Measurements from ENCODE around the gene ZNF784. TPM values are rescaled to one million over a fixed set of nuclear protein-coding genes. Genes with fewer than 3 reads are reported as not detected.

The ZNF784 gene
- total and polyA plus RNA-seq, 10 of the 15 experiments (the other 5 are each of a cell fraction or from before 2014, with no cell fraction given), result 0.10 to 5.2 (median 1.8) TPM

DNA sequence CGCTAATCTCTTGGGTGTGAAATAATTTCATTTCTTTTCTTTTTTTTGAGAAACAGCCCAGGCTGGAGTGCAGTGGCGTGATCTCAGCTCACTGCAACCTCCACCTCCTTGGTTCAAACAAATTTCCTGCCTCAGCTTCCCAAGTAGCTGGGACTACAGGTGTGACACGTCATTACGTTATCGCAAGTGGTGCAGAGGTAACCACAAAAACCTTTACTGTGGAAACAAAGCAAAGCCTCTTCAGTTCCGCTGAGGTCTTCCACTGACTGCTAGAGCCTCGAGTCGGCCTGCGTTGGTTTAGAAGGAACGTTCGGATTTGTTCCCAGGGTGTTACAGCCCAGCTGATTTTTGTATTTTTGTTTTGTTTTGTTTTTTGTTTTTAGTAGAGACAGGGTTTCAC, 2.0 kb upstream of the ZNF784 start:
- SMC1A ChIA-PET (ENCODE audit: uncharacterized antibody, unreplicated experiment), result interaction anchor here (0.6 to 2.0 kb wide), 7 partner anchors 20 to 165 kb away, joined by 3 to 5 read pairs (median 3); partner anchors contain the start of genes ISOC2 and U2AF2
- ATAC-seq, result peak; percentile 19; the same call in 2 of the 3 replicates
- Histone ChIP-seq H3K9me3 (replicated peaks; ENCODE audit: control insufficient read depth, insufficient read depth, low read length) (no peaks in the 10 kb centered on the region; the same call in 2 of the 3 replicates), H3K36me3 (ENCODE audit: control insufficient read depth in 2 of 2, insufficient read depth in 2 of 2, low read length in 1 of 2) (no peaks in the 10 kb centered on the region), H3K4me2 (ENCODE audit: control insufficient read depth, insufficient read depth) (peak overlapping the region; percentile 60), H4K20me1 (ENCODE audit: control insufficient read depth, insufficient read depth) (no peaks in the 10 kb centered on the region), H2AFZ (ENCODE audit: control insufficient read depth, low read depth, low read length) (peak overlapping the region; percentile 35; the same call in 1 of the 2 replicates), H3K9ac (ENCODE audit: control insufficient read depth, insufficient read depth, low read length) (no peak overlapping the region), H3K4me1 (ENCODE audit: control insufficient read depth, insufficient read depth, low read length) (peaks cover 9% of the 10 kb centered on the region; the same call in 1 of the 2 replicates), H3K27me3 (replicated peaks in 1 of 2; ENCODE audit: control insufficient read depth in 2 of 2, insufficient read depth in 2 of 2, low read length in 1 of 2) (no peaks in the 10 kb centered on the region), H3K4me3 (no peak overlapping the region), H3K79me2 (ENCODE audit: control insufficient read depth, insufficient read depth, low read length) (no peaks in the 10 kb centered on the region), H3K27ac (ENCODE audit: control insufficient read depth, insufficient read depth) (no peak overlapping the region; the same call in 1 of the 2 replicates)
- 57% methylated on average over 11 of the region's 11 CpGs for WGBS (ENCODE audit: insufficient coverage, insufficient replicate concordance, low lambda C conversion rate, missing lambda C conversion rate)
- no peak for DNase-seq (ENCODE audit: low read depth, low spot score)
- FAIRE-seq, result peak; percentile 96
- BruUV-seq (replicated peaks), result no TSS peak
- RAD21 ChIA-PET (ENCODE audit: unreplicated experiment), result interaction anchor here (0.9 to 2.5 kb wide), 7 partner anchors 7 to 123 kb away, joined by 3 to 12 read pairs (median 6); partner anchors contain the start of genes FIZ1, U2AF2 and ZNF579
- CTCF ChIA-PET, result interaction anchor here (0.7 to 7.9 kb wide), 11 partner anchors 12 to 722 kb away, joined by 3 to 76 read pairs (median 7); partner anchors contain the start of genes FIZ1, U2AF2, ZNF628 and ZNF865
- intact Hi-C loops (cut with micrococcal nuclease; ENCODE audit: unreplicated experiment) (no loop called here), in situ Hi-C loops (cut with MboI) (loop anchor here (5.0 kb wide), 1 partner anchor 484 kb away; no protein-coding TSS in a partner anchor)
- POLR2A ChIA-PET, result interaction anchor here (0.8 to 1.5 kb wide), 4 partner anchors 20 to 165 kb away, joined by 3 to 5 read pairs (median 4); partner anchors contain the start of gene ISOC2
- TF ChIP-seq, protein P1, sequence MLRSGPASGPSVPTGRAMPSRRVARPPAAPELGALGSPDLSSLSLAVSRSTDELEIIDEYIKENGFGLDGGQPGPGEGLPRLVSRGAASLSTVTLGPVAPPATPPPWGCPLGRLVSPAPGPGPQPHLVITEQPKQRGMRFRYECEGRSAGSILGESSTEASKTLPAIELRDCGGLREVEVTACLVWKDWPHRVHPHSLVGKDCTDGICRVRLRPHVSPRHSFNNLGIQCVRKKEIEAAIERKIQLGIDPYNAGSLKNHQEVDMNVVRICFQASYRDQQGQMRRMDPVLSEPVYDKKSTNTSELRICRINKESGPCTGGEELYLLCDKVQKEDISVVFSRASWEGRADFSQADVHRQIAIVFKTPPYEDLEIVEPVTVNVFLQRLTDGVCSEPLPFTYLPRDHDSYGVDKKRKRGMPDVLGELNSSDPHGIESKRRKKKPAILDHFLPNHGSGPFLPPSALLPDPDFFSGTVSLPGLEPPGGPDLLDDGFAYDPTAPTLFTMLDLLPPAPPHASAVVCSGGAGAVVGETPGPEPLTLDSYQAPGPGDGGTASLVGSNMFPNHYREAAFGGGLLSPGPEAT (IDR thresholded peaks at IDR 0.05; ENCODE audit: low read depth), result peak; percentile 44; the same call in 1 of the 2 replicates
- TF ChIP-seq TCF3 (IDR thresholded peaks at IDR 0.05; ENCODE audit: borderline replicate concordance, insufficient read depth, low read depth, low read length) (no peak), FOXM1 (IDR thresholded peaks at IDR 0.05; ENCODE audit: low read depth, low read length) (0 out of 2 replicates have a peak, but pooled peaks have one; percentile 15), MTA2 (IDR thresholded peaks at IDR 0.05; ENCODE audit: low read depth) (0 out of 2 replicates have a peak, but pooled peaks have one; percentile 36), IKZF1 (conservative IDR thresholded peaks at IDR 0.05) (peak; percentile 81), GABPA (IDR thresholded peaks at IDR 0.05; ENCODE audit: low read depth) (0 out of 2 replicates have a peak, but pooled peaks have one; percentile 34), HCFC1 (IDR thresholded peaks at IDR 0.05; ENCODE audit: low read length) (no peak), BHLHE40 (IDR thresholded peaks at IDR 0.05; ENCODE audit: borderline replicate concordance in 1 of 2, low read depth in 2 of 2, low read length in 1 of 2) (peak in 1 of 2 experiments; percentile 17; a peak in 1 of 4 replicates), RUNX3 (IDR thresholded peaks at IDR 0.05; ENCODE audit: low read length) (peak; percentile 95), ETV6 (conservative IDR thresholded peaks at IDR 0.05 in 1 of 2, IDR thresholded peaks at IDR 0.05 in 1 of 2; ENCODE audit: borderline replicate concordance in 1 of 2, low read depth in 1 of 2) (0 out of 4 replicates have a peak, but pooled peaks of 1 of the 2 experiments have one; percentile 25), NR2F1 (conservative IDR thresholded peaks at IDR 0.05) (0 out of 2 replicates have a peak, but pooled peaks have one; percentile 14), EED (IDR thresholded peaks at IDR 0.05; ENCODE audit: low read depth) (peak; percentile 91), FOS (IDR thresholded peaks at IDR 0.05; ENCODE audit: borderline replicate concordance, extremely low read depth, insufficient read length) (no peak)
- TF ChIP-seq, protein P2, sequence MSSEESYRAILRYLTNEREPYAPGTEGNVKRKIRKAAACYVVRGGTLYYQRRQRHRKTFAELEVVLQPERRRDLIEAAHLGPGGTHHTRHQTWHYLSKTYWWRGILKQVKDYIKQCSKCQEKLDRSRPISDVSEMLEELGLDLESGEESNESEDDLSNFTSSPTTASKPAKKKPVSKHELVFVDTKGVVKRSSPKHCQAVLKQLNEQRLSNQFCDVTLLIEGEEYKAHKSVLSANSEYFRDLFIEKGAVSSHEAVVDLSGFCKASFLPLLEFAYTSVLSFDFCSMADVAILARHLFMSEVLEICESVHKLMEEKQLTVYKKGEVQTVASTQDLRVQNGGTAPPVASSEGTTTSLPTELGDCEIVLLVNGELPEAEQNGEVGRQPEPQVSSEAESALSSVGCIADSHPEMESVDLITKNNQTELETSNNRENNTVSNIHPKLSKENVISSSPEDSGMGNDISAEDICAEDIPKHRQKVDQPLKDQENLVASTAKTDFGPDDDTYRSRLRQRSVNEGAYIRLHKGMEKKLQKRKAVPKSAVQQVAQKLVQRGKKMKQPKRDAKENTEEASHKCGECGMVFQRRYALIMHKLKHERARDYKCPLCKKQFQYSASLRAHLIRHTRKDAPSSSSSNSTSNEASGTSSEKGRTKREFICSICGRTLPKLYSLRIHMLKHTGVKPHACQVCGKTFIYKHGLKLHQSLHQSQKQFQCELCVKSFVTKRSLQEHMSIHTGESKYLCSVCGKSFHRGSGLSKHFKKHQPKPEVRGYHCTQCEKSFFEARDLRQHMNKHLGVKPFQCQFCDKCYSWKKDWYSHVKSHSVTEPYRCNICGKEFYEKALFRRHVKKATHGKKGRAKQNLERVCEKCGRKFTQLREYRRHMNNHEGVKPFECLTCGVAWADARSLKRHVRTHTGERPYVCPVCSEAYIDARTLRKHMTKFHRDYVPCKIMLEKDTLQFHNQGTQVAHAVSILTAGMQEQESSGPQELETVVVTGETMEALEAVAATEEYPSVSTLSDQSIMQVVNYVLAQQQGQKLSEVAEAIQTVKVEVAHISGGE (CRISPR knock-in tag; IDR thresholded peaks at IDR 0.05), result peak; percentile 64
- TF ChIP-seq, protein P3, sequence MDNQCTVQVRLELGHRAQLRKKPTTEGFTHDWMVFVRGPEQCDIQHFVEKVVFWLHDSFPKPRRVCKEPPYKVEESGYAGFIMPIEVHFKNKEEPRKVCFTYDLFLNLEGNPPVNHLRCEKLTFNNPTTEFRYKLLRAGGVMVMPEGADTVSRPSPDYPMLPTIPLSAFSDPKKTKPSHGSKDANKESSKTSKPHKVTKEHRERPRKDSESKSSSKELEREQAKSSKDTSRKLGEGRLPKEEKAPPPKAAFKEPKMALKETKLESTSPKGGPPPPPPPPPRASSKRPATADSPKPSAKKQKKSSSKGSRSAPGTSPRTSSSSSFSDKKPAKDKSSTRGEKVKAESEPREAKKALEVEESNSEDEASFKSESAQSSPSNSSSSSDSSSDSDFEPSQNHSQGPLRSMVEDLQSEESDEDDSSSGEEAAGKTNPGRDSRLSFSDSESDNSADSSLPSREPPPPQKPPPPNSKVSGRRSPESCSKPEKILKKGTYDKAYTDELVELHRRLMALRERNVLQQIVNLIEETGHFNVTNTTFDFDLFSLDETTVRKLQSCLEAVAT (IDR thresholded peaks at IDR 0.05), result peak; percentile 25; the same call in 1 of the 2 replicates
